GM23248 (cell line): ENCODE measurements around the gene ARHGDIG.

Experiments
- EZH2 ChIP-seq: fragments of 200-600 bp; sonication (generic); IDR thresholded peaks from 2 replicates; pipeline ENCODE4 v1.6.1; 2018; ENCODE audit warnings: antibody characterized with exemption, mild to moderate bottlenecking; ENCODE audit not compliant: insufficient read depth, poor library complexity, severe bottlenecking
- EZH2phosphoT487 ChIP-seq: fragments of 200-600 bp; sonication (generic); IDR thresholded peaks from 2 replicates; pipeline ENCODE4 v1.6.1; 2018; ENCODE audit warnings: antibody characterized with exemption, moderate library complexity, mild to moderate bottlenecking, low read depth; ENCODE audit not compliant: insufficient read depth

DNA sequence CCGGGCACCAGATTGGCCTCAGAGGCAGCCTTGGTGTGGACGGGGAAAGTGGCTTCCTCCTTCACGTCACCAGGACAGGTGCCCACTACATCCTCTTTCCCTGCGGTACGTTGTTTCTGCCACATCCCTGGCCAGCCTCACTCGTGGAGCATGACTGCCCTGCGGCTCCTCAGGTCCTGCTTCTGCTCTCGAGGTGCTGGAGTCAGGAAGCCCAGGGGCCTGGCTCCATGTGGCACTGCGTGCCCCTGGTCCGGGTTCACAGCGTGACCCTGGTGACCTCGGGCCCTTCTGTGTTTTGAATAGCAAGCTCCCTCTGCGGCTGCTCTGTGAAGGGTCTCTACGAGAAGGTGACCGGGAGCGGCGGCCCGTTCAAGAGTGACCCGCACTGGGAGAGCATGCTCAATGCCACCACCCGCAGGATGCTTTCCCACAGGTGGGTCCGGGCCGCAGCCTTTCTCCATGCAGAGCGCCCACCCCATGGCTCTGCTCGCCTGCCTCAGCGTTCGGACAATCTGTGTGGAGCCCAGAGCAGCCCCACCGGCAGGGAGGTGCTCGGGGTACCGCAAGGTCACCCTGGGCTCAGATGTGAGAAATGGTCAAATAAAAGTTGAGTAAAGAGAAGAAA is 18.2 kb upstream of the ARHGDIG start:
- TF ChIP-seq EZH2phosphoT487 = no peak
- TF ChIP-seq EZH2 = no peak
